AG09319 (cell line): ENCODE results near the gene ISG15.
A peak's percentile ranks its signal among the peaks of the same experiment; 100 is the strongest.
"Not testable (repeated sequence)": the region's sequence is repeated elsewhere in the genome, so short reads cannot be mapped to it uniquely, and the experiment has no call there.

ENCODE experiments used
- DNase-seq: peaks from one replicate; pipeline ENCODE4 v3.0.0-alpha.2; 2010; ENCODE audit warnings: low read depth; ENCODE audit errors: extremely low read depth
- CTCF ChIP-seq: IDR thresholded peaks from 2 replicates; pipeline ENCODE4 v1.5.1; 2011; ENCODE audit warnings: low read depth, mild to moderate bottlenecking, inconsistent platforms, low read length, moderate library complexity

ISG15 gene

GRCh38 chr1:1026599-1027413 lies 13.5 kb downstream of the ISG15 start:
- no peak for TF ChIP-seq CTCF
- no peak for DNase-seq

GRCh38 chr1:1027791-1028190 lies 14.5 kb downstream of the ISG15 start:
- DNase-seq = no peak
- TF ChIP-seq CTCF = no peak

GRCh38 chr1:1030867-1031658 lies 17.8 kb downstream of the ISG15 start:
- not testable (repeated sequence) for DNase-seq

GRCh38 chr1:1031659-1032235 lies 18.4 kb downstream of the ISG15 start:
- no peak for TF ChIP-seq CTCF

GRCh38 chr1:1032424-1032823 lies 19.1 kb downstream of the ISG15 start:
- TF ChIP-seq CTCF = no peak
- DNase-seq = no peak

More at GRCh38 chr1:1031659-1032235, 18.4 kb downstream of the ISG15 start:
- no peak for DNase-seq

DNA sequence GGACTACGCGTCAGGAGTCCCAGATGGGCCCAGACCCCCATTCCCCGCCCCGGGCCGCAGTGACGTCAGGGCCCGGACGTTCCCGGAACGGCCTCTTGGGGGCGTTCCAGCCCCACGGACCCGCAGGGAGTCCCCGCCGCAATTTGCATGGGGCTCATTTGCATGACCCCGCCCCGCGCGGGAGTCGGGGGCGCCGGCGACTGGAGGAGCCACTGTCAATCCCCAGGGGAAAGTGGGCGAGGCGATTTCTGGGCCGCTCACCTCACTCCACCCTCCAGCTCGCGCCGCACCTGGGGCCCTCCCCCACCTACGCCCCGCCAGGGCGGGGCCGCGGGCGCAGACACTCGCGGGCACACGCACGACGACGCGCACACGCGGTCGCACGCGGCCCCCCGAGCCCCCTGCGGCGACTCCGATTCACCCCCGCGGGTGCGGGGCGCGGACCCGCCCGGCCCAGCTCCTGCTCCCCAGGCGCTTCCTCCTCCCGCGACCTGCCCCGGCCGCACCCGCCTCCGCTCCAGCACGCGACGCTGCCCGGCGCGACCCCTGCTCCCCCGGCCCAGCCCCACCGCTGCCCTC lies 19.8 kb downstream of the ISG15 start:
- DNase-seq = peak; percentile 10
- TF ChIP-seq CTCF = peak; percentile 60

GRCh38 chr1:1033731-1034438 lies 20.6 kb downstream of the ISG15 start:
- no peak for DNase-seq
- TF ChIP-seq CTCF = no peak
